SU-DHL-6 (cell line): ENCODE measurements around the gene TPRA1.

Source experiments
- H2AFZ ChIP-seq: fragments of 200-600 bp; sonication (generic); 2 replicates; pipeline ENCODE4 v1.6.1; 2014; ENCODE audit warnings: low read depth, mild to moderate bottlenecking, moderate library complexity, mixed read lengths, antibody characterized with exemption, low read length; ENCODE audit not compliant: severe bottlenecking
- H3F3A ChIP-seq: fragments of 200-600 bp; shearing (Covaris generic); 2 replicates; pipeline ENCODE4 v1.6.0; 2016; ENCODE audit warnings: antibody characterized with exemption, mild to moderate bottlenecking; ENCODE audit not compliant: insufficient read depth
- H3K27ac ChIP-seq: fragments of 200-600 bp; sonication (generic); 2 replicates; pipeline ENCODE4 v1.5.1; 2016; ENCODE audit warnings: low read depth, mild to moderate bottlenecking, low read length, moderate library complexity, mixed read lengths
- H3K27me3 ChIP-seq: fragments of 200-600 bp; sonication (generic), shearing (Covaris generic); 2 replicates; pipeline ENCODE4 v1.6.0; 2014; ENCODE audit warnings: mild to moderate bottlenecking, low read length
- H3K36me3 ChIP-seq: fragments of 200-600 bp; sonication (generic); 2 replicates; pipeline ENCODE4 v1.6.1; 2014; ENCODE audit warnings: mild to moderate bottlenecking, low read length, mixed read lengths
- H3K4me2 ChIP-seq: fragments of 300-600, 200-600 bp; shearing (Covaris generic), sonication (generic); 2 replicates; pipeline ENCODE4 v1.6.0; 2014; ENCODE audit warnings: low read length, low read depth, mild to moderate bottlenecking; ENCODE audit not compliant: poor library complexity, severe bottlenecking
- H3K4me3 ChIP-seq: fragments of 200-600 bp; sonication (generic); 2 replicates; pipeline ENCODE4 v1.5.1; 2014; ENCODE audit warnings: antibody characterized with exemption, low read length, mild to moderate bottlenecking, mixed read lengths; ENCODE audit not compliant: insufficient read depth, poor library complexity, severe bottlenecking
- H3K79me2 ChIP-seq: fragments of 200-600 bp; sonication (generic); 2 replicates; pipeline ENCODE4 v1.6.1; 2014; ENCODE audit warnings: mild to moderate bottlenecking, low read length, moderate library complexity; ENCODE audit not compliant: insufficient read depth
- H3K9ac ChIP-seq: fragments of 200-600 bp; sonication (generic); 2 replicates; pipeline ENCODE4 v1.7.0; 2014; ENCODE audit warnings: mild to moderate bottlenecking, low read length
- H3K9me2 ChIP-seq: fragments of 200-600 bp; sonication (generic); replicated peaks from 2 replicates; pipeline ENCODE4 v1.6.1; 2014; ENCODE audit warnings: low read length; ENCODE audit not compliant: insufficient read depth
- H3K9me3 ChIP-seq: fragments of 200-600 bp; sonication (generic); 2 replicates; pipeline ENCODE4 v1.6.1; 2014; ENCODE audit warnings: low read length, mixed read lengths; ENCODE audit not compliant: insufficient read depth
- H4K20me1 ChIP-seq: fragments of 200-600 bp; sonication (generic); 2 replicates; pipeline ENCODE4 v1.6.1; 2014; ENCODE audit warnings: low read depth, mild to moderate bottlenecking, antibody characterized with exemption, low read length, moderate library complexity, mixed read lengths
- CTCF ChIP-seq: fragments of 200-600 bp; sonication (generic); IDR thresholded peaks from one replicate; pipeline ENCODE4 v1.5.1; 2017; ENCODE audit warnings: antibody characterized with exemption, mild to moderate bottlenecking, low read length, moderate library complexity; ENCODE audit not compliant: insufficient read depth, poor library complexity, severe bottlenecking
- EZH2phosphoT487 ChIP-seq: fragments of 200-600 bp; sonication (generic), shearing (Covaris generic); conservative IDR thresholded peaks from 2 replicates; pipeline ENCODE4 v1.6.1; 2018; ENCODE audit warnings: mild to moderate bottlenecking, antibody characterized with exemption, low read length, moderate library complexity, mixed read lengths

TPRA1 gene

GRCh38 chr3:127637971-127638370 lies 47.4 kb upstream of the TPRA1 start:
- Histone ChIP-seq H3K4me2 (no peak overlapping the region), H3K9ac (no peak overlapping the region)
- no peak for TF ChIP-seq EZH2phosphoT487
- TF ChIP-seq CTCF = no peak

DNA sequence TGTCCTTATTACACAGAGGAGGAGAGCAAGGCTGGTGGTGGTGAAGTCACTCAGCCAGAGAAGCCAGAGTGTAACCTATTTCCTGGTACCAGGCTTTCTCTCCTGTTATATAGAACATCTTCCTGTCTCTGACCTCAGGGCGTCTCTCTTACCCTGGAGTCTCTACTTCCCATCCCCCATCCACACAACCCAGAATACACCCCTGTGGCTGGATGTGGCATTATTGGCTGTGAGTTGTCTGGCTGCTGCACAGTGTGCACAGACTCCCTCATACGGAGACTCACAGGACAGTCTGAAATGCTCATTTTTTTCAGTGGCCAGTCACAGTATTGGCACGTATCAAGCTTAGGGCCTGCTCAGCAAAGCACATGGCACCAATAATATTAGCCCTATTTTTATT lies 47.0 kb upstream of the TPRA1 start:
- no peak for TF ChIP-seq CTCF
- no peak for TF ChIP-seq EZH2phosphoT487
- no peak overlapping the region for H2AFZ ChIP-seq
- no peaks in the 10 kb centered on the region for H3K79me2 ChIP-seq
- no peak overlapping the region for H3K9ac ChIP-seq
- H3K27me3 ChIP-seq = no peaks in the 10 kb centered on the region
- H3K4me3 ChIP-seq = no peak overlapping the region
- H3K36me3 ChIP-seq = no peaks in the 10 kb centered on the region
- no peak overlapping the region for H3K27ac ChIP-seq
- H3K9me3 ChIP-seq = no peaks in the 10 kb centered on the region
- H3F3A ChIP-seq = no peaks in the 10 kb centered on the region
- no peaks in the 10 kb centered on the region for H4K20me1 ChIP-seq
- no peaks in the 10 kb centered on the region for H3K9me2 ChIP-seq
- H3K4me2 ChIP-seq = no peak overlapping the region

More at GRCh38 chr3:127637971-127638370, 47.4 kb upstream of the TPRA1 start:
- Histone ChIP-seq H3K27ac (no peak overlapping the region), H3K36me3 (no peaks in the 10 kb centered on the region), H3K9me3 (no peaks in the 10 kb centered on the region), H4K20me1 (no peaks in the 10 kb centered on the region), H3K4me3 (no peak overlapping the region), H3K79me2 (no peaks in the 10 kb centered on the region), H3F3A (no peaks in the 10 kb centered on the region), H3K9me2 (no peaks in the 10 kb centered on the region), H2AFZ (no peak overlapping the region), H3K27me3 (no peaks in the 10 kb centered on the region)

DNA sequence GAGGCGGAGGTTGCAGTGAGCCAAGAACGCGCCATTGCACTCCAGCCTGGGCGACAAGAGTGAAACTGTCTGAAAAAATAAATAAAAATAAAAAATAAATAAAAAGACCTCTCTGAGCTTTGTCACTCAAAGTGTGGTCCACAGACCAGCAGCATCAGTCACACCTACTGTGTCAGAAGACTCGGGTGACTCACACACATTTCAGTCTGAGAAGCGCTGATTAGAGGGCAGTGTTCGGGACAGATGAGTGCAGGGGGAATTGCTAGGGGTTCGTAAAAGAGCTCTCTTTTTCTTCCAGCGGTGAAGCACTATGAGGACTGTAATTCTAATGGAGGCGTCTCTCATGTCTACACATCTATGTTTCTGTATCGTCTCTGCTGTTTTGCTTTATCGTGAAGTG lies 44.1 kb upstream of the TPRA1 start:
- no peaks in the 10 kb centered on the region for H4K20me1 ChIP-seq
- no peaks in the 10 kb centered on the region for H3K9me2 ChIP-seq
- TF ChIP-seq EZH2phosphoT487 (no peak), CTCF (no peak)
- H3K9ac ChIP-seq = no peak overlapping the region
- H2AFZ ChIP-seq = no peak overlapping the region
- H3K4me3 ChIP-seq = no peak overlapping the region
- H3K9me3 ChIP-seq = no peaks in the 10 kb centered on the region
- H3K36me3 ChIP-seq = no peaks in the 10 kb centered on the region
- no peak overlapping the region for H3K4me2 ChIP-seq
- no peaks in the 10 kb centered on the region for H3K79me2 ChIP-seq
- no peaks in the 10 kb centered on the region for H3F3A ChIP-seq
- H3K27ac ChIP-seq = no peak overlapping the region
- no peaks in the 10 kb centered on the region for H3K27me3 ChIP-seq
